DMS53 treated with DMSO at 0.1 percent for 48 hours (cell line): Measurements from ENCODE around the gene KY.

Experiments used
- DNase-seq: peaks from one replicate; lab custom pipeline; 2025; ENCODE audit not compliant: unreplicated experiment; lab: John Stamatoyannopoulos, UW

KY gene

DNA sequence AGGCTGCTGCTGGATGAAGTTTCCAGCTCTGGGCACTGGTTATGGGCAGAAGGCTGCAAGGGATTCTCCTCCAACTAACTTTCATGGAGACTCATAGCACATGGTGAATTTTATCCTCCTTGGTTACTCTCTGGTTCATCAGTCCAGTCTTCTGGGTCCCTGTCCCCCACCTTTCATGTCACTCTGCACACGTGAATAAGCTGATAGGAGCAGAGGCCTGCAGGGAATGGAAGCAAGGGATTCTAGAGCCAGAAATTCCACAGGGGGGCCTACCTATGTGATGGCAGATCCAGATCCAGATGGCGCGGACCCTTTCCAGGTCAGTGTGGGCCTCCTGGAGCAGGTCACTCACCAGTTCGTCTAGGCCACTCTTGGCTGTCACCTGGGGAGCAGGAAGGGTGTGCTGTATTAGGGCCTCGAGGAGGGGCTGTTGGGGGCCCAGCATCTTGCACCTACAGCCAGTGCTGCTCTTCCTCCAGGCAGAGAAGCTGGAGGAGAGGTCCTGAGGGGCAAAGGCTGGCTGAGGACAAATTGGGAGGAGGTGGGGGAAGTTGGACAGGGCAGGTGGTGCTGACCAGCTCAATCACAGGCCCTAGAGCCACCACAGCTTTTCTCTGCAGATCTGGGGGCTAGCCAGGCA is 30.2 kb downstream of the KY start:
- DNase-seq = no peak

DNA sequence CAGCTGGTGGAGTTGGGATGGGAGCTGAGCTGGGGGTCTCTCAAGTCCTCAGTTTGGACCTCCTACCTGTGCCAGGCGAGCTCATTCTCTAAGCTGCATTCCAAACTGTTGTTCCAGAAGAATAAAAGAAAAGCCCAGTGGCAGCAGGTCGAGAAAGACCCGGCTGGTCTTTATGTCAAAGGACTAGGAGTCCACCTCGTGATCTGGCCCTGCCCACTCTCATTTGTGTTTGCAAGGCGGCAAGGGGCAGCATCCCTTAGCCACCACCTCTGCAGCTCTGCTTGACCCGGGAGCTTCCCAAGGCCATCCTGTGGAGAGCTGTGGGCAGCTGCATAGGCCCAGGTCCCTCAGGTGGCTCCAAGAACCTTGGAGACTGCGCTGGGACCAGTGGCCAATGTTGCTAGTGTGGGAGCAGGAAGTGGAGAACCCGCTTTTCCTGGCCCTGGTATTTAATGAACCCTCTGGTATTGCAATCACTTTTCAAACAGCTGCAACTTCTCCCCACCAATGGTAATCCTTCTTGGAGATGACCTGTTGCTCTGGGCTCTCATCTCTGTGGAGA is 30.9 kb downstream of the KY start:
- DNase-seq = no peak

DNA sequence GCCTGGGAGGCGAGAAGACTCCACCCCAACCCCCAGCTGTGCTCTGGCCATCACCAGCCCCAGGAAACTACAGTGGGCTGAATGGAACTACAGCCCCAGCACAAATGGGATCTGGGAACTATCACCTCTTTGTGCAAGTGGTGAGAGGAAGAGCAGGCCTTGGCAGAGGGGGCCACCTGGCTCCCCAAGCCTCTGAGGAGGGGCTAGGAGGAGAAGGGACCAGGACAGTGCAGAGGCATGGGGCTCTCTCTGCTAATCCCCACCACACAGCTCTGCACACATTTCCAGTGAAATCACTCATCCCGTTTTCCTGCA is 31.6 kb downstream of the KY start:
- no peak for DNase-seq

DNA sequence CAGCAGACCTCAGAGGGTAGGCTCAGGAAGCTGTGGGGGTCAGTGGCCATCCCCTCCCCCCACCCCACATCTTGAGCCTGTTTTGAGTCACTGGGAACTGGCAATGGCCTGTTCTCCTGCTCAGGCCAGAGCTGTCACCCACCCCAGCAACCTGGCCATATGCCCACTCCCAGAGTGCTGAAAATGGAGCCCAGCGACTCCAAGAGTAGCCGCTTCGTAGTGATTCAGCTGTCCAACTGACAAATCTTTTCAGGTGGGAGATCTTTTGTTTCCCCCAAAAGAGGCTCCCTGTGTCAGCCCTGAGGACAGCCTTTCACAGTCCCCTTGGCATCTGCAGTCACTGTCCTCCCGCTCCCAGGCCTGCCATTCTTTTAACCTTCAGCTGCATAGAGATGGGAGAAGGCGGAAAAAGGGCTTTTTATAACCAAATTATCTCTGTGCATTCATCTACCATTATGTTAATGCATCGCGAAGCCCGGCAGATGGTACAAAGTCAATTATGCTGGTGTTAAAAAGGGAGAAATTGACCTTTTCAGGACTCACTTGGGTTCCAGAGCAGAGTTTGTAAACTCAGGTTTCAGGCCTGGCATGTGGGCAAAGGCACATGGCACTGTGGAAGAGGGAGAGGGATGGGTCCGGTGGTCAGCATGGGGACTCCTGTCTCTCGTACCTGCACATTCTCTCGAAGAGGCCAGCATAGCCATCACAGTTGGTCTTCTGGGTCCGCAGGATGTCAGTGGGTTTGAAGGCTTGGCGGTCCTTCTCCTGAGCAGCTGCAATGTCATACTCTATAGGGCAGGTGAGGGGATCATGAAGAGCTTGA is 32.1 kb downstream of the KY start:
- no peak for DNase-seq

- DNase-seq = no peak
Measured at GRCh38 chr3:134617608-134618477, 33.0 kb downstream of the KY start.

DNA sequence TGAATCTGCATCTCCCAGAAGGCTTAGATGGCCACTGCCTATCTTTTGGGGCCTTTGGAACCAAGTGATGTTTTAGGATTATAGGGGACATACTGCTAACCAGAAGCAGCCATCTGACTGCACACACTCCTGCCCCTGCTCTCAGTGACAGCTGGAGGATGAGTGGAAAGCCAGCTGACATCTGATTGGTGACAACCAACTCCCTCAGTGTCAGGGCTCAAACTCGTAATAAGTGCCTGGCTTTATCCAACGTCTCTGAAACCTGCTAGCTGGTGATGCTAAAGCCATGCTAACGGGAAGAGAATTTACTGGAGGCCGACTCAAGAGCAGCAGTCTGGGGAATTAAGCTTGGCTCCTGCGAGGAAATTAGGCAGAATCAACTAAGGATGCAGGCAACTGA is 35.1 kb downstream of the KY start:
- no peak for DNase-seq

GRCh38 chr3:134614955-134615354 is 35.9 kb downstream of the KY start:
- DNase-seq = no peak

DNA sequence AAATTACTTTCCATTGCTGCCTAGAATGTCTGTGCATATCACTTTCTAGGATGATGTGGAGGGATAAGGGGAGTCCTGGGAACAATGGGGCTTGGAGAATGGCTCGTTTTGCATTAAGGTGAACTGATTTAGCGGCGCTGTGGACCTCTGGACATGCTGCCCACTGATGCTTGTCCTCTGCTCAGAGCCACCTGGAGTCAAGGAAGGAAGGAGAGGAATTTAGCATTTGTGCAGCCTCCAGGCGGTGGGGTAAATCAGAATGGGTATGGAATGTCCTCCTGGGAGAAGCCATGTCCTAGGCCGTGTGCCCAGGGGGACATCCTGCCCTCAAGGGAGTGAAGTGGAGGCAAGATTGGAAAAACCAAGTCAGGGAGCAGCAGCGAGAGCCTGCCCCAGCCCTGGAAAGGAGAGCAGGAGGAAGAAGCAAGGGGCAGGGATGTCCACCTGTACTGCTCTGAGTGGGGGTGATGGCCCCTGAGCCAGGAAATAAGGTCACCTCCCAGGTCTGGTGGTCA is 37.8 kb downstream of the KY start:
- no peak for DNase-seq

DNA sequence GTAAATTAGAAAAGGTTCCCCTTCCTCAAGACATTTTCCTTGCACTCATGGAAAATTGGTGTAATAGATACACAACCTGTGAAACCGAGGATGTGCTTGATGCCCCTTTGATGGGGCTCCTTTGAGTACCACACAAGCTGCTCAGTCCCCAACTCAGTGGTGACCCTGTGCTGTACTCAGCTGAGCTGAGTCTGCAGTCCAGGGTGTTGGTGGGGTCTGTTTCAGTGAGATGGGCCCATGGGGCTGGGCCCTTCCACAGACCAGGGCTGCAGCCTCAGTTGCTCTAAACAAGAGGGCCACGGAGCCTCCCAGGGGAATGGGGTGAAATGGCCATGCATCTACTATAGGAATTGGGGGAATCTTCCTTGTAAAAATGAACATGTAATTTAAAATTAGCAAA is 39.3 kb downstream of the KY start:
- DNase-seq = no peak

GRCh38 chr3:134610432-134611385 is 40.1 kb downstream of the KY start:
- DNase-seq = no peak

DNA sequence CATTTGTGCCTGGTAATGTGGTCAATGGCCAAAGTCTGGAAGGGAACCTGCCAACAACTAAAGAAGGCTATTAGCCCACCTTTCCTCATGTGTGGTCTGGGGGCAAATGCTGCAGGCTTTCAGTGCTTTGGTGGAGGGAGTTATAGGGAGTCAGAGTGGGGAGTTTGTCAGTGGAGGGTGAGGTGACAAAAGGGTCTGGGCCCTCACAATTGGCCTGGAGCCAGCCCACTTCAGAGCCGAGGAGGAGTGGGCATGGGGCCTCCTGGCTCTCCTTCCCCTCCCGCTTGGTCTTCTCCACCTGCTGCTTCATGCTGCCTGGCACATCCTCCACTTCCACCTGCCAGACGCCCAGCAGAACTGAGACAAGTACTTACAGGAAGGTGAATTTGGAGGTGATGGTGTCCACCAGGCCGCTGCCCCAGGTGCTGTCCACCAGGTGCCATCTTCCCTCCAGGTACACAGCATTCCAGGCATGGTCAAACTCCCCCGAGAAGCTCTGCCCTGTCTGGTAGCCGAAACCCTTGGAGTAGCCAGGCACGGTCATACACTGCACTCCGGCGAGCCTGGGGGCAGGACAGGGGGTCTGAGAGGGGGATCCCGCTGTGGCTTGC is 40.9 kb downstream of the KY start:
- no peak for DNase-seq

DNA sequence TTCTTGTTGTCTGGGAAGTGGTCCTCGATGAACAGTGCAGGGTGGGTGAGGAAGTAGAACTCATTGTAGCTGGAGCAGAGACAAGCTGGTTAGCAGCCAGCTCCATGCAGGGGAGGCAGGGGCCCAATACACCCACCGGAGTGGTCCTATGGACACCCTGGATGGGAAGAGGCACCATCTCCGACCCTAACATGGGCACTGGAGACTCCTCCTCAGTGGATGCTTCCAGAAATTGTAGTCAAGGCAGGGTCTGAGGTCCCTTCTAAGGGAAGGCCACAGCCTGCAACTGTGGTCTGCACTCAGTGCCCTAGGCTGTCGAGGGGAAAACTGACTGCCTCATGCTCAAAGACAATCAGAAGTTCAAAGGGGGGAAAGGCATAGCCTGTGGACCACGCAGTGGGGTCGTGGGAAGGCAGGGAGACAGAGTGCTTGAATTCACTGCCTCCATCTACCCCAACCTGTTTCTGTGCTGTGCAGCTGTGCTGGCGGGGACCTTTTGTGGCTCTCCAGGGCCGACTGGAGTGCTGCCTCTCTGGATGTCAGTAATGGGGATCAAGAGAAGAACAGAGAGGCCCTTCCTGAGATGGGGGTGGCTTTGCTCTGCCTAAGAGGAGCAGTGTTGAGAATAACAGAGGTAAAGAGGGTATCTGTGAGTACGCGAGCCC is 41.9 kb downstream of the KY start:
- no peak for DNase-seq

DNA sequence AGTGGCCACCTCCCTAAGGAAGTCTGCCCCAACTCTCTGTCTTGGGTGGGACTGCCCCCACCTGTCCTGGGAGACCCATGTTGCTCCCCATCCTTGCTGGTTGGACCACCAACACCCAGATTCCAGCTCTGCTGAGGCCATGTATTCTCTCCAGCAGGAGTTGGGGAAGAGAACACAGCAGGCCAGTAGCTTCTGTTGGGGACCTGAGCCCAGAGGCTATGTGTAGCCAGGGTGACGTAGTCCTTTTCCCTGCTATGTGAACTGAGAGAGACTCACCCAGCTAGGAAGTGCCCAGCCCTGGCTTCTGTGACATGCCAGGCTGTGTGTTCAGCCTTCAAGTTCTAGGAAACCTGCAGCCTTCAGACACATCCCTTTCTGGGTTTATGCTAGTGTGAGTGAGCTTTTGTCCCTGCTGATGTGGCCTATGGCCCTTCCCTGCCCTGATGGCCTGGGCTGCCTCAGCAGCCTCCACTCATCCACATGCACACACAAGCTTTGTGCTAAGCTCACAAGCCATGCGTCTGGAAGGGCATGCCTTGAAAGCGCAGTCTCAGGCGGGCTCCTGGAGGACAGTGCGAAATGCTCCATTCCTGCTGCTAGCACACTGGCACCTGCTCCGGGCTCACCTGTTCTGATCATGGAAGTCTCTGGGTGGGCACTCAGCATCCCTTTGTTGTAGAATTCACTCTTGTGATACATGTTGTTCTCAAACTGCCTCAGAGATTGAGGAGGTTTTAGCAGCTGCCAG is 42.6 kb downstream of the KY start:
- no peak for DNase-seq

DNA sequence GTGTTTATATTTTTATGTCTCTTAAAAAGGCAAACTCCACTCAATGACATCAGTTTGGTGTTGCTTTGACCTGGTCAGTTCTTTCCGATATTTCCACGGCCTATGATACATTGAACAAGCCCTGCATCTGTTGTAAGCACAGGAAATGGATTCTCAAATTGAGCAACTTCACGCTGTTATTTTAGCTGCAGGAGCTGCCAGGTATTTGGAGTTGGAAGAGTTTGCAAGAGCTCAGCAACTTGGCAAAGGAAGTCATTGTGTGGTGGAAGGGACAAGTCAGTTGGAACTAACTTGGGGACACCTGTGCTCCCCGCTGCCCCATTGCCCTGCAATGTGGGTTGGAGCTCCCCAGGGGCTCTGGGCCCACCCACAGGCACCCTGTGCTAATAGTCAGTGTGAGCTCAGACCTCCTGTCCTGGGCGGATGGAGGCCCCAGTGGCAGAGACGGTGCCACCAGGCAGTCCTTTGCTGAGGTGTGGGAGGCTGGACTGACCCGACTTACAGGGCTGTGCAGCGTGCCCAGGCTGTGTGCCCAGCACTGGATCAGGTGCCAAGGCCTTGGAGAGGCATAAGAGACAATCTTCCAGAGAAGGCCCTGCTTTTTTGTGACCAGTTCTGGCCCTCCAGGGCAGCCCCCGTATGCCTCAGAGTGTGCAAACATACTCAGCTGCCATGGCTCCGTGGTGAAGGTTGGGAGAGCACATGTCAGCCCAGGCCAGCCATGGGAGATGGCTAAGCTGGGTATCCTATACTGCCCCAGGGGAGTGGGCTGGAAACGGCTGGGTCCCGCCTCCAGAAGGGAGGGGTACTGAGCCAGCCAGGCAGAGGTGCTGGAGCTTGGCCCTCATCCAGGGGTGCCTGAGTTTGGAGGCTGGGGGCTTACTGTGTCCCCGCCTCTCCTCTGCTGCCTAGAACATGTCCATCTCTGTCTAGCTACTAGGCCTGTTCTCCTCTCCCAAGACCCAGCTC is 43.5 kb downstream of the KY start:
- no peak for DNase-seq

DNA sequence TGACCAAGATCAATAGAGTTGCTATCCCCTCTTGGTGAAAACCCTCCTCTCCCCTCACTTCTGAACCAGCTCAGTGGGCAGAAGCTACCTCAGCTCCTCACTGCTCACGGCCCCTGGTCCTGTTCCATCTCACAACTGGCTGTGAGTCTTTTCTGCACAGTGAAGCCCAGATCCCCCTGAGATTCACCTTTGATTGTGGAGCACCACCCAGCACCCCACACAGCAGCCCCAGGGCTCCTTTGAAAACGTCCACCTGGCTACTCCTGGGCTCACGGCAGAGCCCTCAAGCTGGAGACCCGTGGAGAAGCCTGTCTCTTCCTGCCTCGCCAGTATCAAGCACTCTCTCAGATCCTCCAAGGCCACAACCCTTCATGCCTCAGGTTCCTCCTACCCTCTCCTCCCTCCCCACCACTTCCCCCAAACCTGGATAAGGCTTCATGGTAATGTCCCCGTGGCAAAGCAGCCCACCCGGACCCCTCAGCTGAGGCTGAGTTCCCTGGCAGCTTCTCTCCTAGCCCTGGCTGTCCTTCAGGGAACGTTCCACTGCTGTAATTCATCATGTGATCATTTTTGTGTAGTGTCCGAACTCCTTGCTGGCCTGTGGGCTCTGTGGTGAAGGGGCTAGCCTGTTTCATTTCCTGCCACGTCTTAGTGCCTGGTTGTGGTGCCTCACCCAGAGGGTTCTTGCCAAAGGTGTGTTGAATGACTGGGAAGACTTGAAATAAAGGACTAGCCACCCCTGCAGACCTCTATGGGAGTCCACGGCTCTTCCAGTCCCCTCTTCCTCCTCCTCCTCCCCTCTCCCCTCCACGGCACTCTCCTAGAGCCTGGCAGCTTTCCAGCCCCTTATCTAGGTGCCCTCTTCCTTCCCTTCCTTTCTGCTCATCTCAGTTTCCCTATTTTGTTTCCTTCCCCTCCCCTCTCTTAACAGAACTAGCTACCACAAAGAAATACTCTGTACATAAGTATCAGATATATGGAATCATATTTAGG is 44.5 kb downstream of the KY start:
- no peak for DNase-seq

GRCh38 chr3:134605556-134605955 is 45.3 kb downstream of the KY start:
- no peak for DNase-seq
